ENCODE results near the gene EML2.

EML2 gene

DNA sequence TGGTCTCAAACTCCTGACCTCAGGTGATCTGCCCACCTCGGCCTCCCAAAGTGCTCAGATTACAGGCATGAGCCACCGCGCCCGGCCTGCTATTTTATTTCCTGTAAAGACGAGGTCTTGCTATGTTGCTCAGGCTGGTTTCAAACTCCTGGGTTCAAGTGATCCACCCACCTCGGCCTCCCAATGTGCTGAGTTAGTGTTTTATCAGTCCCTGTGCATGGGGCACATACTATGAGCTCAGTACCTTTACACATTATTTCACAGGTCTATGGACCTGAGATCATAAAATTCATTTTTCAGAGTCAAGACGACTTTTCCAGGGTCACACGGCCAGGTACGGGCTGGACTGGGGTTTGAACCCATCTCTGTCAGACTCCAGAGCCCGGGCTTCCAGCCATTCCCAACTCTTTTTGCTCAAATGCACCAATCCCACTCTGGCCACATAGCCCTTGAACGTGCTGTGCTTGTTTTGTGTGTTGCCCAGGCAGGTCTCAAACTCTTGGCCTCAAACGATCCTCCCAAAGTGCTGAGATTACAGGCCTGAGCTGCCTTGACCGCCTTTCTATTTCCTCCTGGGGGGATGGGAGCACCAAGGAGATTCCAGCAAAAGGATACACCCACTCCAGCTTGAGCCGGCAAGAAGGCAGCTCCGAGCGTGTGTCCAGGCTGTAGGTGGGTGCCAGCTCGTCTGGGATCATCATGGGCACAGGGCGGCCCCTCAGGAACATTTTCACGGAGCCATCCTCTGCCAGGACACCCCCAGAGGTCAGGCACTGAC is 1.1 kb downstream of the EML2 start:
- ChIA-PET CTCF (interaction anchor here (0.5 to 6.7 kb wide), 10 partner anchors 20 to 904 kb away, joined by 3 to 69 read pairs (median 4); partner anchors contain the start of gene OPA3), POLR2A (interaction anchor here (0.8 kb wide), 1 partner anchor 24 kb away, joined by 4 read pairs; no protein-coding TSS in a partner anchor)
- TF ChIP-seq CTCF (IDR thresholded peaks at IDR 0.05; ENCODE audit: insufficient read depth, low read length, missing control alignments), result no peak
- peak overlapping the region; percentile 72 for H3K4me3 ChIP-seq (ENCODE audit: low read depth, low read length)
- DNase-seq (ENCODE audit: low read depth, low spot score), result no peak

- no peak for DNase-seq (ENCODE audit: low read depth, low spot score)
- ChIA-PET CTCF (interaction anchor here (1.1 kb wide), 1 partner anchor 197 kb away, joined by 3 read pairs; no protein-coding TSS in a partner anchor), POLR2A (no interaction called here)
- no peak overlapping the region for H3K4me3 ChIP-seq (ENCODE audit: low read depth, low read length)
- no peak for TF ChIP-seq CTCF (IDR thresholded peaks at IDR 0.05; ENCODE audit: insufficient read depth, low read length, missing control alignments)
These were observed 2.3 kb downstream of the EML2 start for GRCh38 chr19:45636902-45637301.

- TF ChIP-seq CTCF (IDR thresholded peaks at IDR 0.05; ENCODE audit: insufficient read depth, low read length, missing control alignments), result no peak
- CTCF ChIA-PET, result interaction anchor here (0.8 to 1.1 kb wide), 2 partner anchors 30 to 196 kb away, joined by 3 read pairs; no protein-coding TSS in a partner anchor
These were observed 2.9 kb downstream of the EML2 start for GRCh38 chr19:45636275-45636674.

GRCh38 chr19:45632468-45633196 is 6.6 kb downstream of the EML2 start:
- H3K4me3 ChIP-seq (ENCODE audit: low read depth, low read length), result no peak overlapping the region
- DNase-seq (ENCODE audit: low read depth, low spot score), result peak; percentile 59
- ChIA-PET POLR2A (interaction anchor here (1.3 kb wide), 1 partner anchor 9 kb away, joined by 3 read pairs; no protein-coding TSS in a partner anchor), CTCF (interaction anchor here (1.0 to 8.4 kb wide), 2 partner anchors 10 to 61 kb away, joined by 3 to 67 read pairs; no protein-coding TSS in a partner anchor)
- TF ChIP-seq CTCF (IDR thresholded peaks at IDR 0.05; ENCODE audit: insufficient read depth, low read length, missing control alignments), result no peak

More at GRCh38 chr19:45636275-45636674, 2.9 kb downstream of the EML2 start:
- H3K4me3 ChIP-seq (ENCODE audit: low read depth, low read length), result no peak overlapping the region
- POLR2A ChIA-PET, result no interaction called here
- DNase-seq (ENCODE audit: low read depth, low spot score), result no peak

DNA sequence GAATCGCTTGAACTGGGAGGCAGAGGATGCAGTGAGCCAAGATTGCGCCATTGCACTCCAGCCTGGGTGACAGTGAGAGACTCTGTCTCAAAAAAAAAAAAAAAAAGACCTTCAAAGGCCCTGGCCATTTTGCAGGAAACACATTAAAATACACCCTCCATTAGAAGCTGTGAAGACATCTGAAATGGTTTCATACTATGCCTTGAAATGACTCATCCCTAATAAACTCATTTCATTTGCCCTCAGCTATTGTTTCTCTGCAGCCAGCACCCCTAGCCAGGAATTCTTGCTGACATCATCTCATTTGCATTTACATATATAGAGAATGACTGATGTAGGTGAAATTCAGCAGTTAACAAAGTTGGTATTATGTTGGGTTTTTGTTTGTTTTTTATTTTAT is 8.7 kb downstream of the EML2 start:
- H3K4me3 ChIP-seq (ENCODE audit: low read depth, low read length), result no peak overlapping the region
- DNase-seq (ENCODE audit: low read depth, low spot score), result peak; percentile 81
- POLR2A ChIA-PET, result interaction anchor here (0.9 to 1.5 kb wide), 2 partner anchors 11 to 16 kb away, joined by 3 to 4 read pairs; no protein-coding TSS in a partner anchor
- CTCF ChIA-PET, result interaction anchor here (0.7 to 8.4 kb wide), 6 partner anchors 9 to 145 kb away, joined by 3 to 67 read pairs (median 4); no protein-coding TSS in a partner anchor
- TF ChIP-seq CTCF (IDR thresholded peaks at IDR 0.05; ENCODE audit: insufficient read depth, low read length, missing control alignments), result no peak

All from AG04449 (cell line).